Liver (tissue), 9 donors: Measurements from ENCODE around the gene XYLT1. TPM values are rescaled to one million over a fixed set of nuclear protein-coding genes. Genes with fewer than 3 reads are reported as not detected.

Source experiments
- DNase-seq: peaks from one replicate; pipeline ENCODE4 v3.0.0-alpha.2; 2017; ENCODE audit warnings: low spot score
- H3K27ac ChIP-seq, 2 donors: one replicate each; pipeline ENCODE4 v1.7.0; 2013; ENCODE audit warnings: inconsistent platforms in 2 of 2, low read length in 2 of 2, control low read depth in 1 of 2, low read depth in 1 of 2, mild to moderate bottlenecking in 1 of 2
- H3K27me3 ChIP-seq, 4 donors: one replicate each; pipeline versions ENCODE4 v1.6.1 to v1.7.0; 2013; ENCODE audit warnings: low read length in 3 of 4, inconsistent platforms in 1 of 4, mild to moderate bottlenecking in 1 of 4, moderate library complexity in 1 of 4; ENCODE audit not compliant: control insufficient read depth in 4 of 4, insufficient read depth in 4 of 4
- H3K36me3 ChIP-seq, 4 donors: one replicate each; pipeline versions ENCODE4 v1.6.1 to v1.7.0; 2013; ENCODE audit warnings: low read length in 3 of 4, mild to moderate bottlenecking in 3 of 4, low read depth in 1 of 4, moderate library complexity in 1 of 4; ENCODE audit not compliant: control insufficient read depth in 4 of 4, insufficient read depth in 3 of 4
- H3K4me1 ChIP-seq, 4 donors: one replicate each; pipeline versions ENCODE4 v1.6.1 to v1.7.0; 2013; ENCODE audit warnings: low read length in 3 of 4, mild to moderate bottlenecking in 3 of 4, moderate library complexity in 1 of 4; ENCODE audit not compliant: control insufficient read depth in 4 of 4, insufficient read depth in 4 of 4
- H3K4me3 ChIP-seq, 3 donors: one replicate each; pipeline versions ENCODE4 v1.6.1 to v1.7.0; 2013; ENCODE audit warnings: low read length in 3 of 3, control low read depth in 1 of 3, low read depth in 1 of 3, mild to moderate bottlenecking in 1 of 3
- H3K9ac ChIP-seq, 2 donors: one replicate each; pipeline ENCODE4 v1.7.0; 2013; ENCODE audit warnings: low read length in 2 of 2, mild to moderate bottlenecking in 2 of 2, moderate library complexity in 2 of 2, control low read depth in 1 of 2, low read depth in 1 of 2
- H3K9me3 ChIP-seq, 4 donors: one replicate each; pipeline versions ENCODE4 v1.6.1 to v1.7.0; 2013; ENCODE audit warnings: low read length in 3 of 4; ENCODE audit not compliant: control insufficient read depth in 4 of 4
- ATF3 ChIP-seq: IDR thresholded peaks from 2 replicates; pipeline ENCODE4 v1.6.1; 2016; ENCODE audit warnings: antibody characterized with exemption
- EGR1 ChIP-seq, 2 donors: IDR thresholded peaks; 2 replicates each; pipeline ENCODE4 v1.6.1; 2016 to 2018; ENCODE audit warnings: antibody characterized with exemption in 2 of 2, low read depth in 2 of 2
- FOXA1 ChIP-seq: IDR thresholded peaks from 2 replicates; pipeline ENCODE4 v1.6.1; 2016; ENCODE audit warnings: antibody characterized with exemption
- FOXA2 ChIP-seq: IDR thresholded peaks from 2 replicates; pipeline ENCODE4 v1.6.1; 2016; ENCODE audit warnings: antibody characterized with exemption
- GABPA ChIP-seq, 2 donors: IDR thresholded peaks in 1 of 2; conservative IDR thresholded peaks in 1 of 2; 2 replicates each; pipeline ENCODE4 v1.6.1; 2016; ENCODE audit warnings: antibody characterized with exemption in 2 of 2, mild to moderate bottlenecking in 1 of 2, moderate library complexity in 1 of 2
- HNF4A ChIP-seq, 2 donors: conservative IDR thresholded peaks; 2 replicates each; pipeline ENCODE4 v1.6.1; 2016; ENCODE audit warnings: antibody characterized with exemption in 2 of 2, mild to moderate bottlenecking in 2 of 2
- HNF4G ChIP-seq: IDR thresholded peaks from 2 replicates; pipeline ENCODE4 v1.6.1; 2016; ENCODE audit warnings: antibody characterized with exemption
- MAX ChIP-seq: IDR thresholded peaks from 2 replicates; pipeline ENCODE4 v1.6.1; 2016; ENCODE audit warnings: antibody characterized with exemption
- NR2F2 ChIP-seq: IDR thresholded peaks from 2 replicates; pipeline ENCODE4 v1.6.1; 2016; ENCODE audit warnings: antibody characterized with exemption
- RAD21 ChIP-seq, 2 donors: IDR thresholded peaks; 2 replicates each; pipeline ENCODE4 v1.6.1; 2016; ENCODE audit warnings: antibody characterized with exemption in 2 of 2, mild to moderate bottlenecking in 2 of 2
- REST ChIP-seq: IDR thresholded peaks from 2 replicates; pipeline ENCODE4 v1.6.1; 2016; ENCODE audit warnings: antibody characterized with exemption, mild to moderate bottlenecking
- RXRA ChIP-seq, 2 donors: IDR thresholded peaks; 2 replicates each; pipeline ENCODE4 v1.6.1; 2017 to 2018; ENCODE audit warnings: antibody characterized with exemption in 2 of 2, mild to moderate bottlenecking in 1 of 2
- SP1 ChIP-seq: IDR thresholded peaks from 2 replicates; pipeline ENCODE4 v1.6.1; 2018; ENCODE audit warnings: antibody characterized with exemption, mild to moderate bottlenecking
- TAF1 ChIP-seq: conservative IDR thresholded peaks from 2 replicates; pipeline ENCODE4 v1.6.1; 2016; ENCODE audit warnings: antibody characterized with exemption, mild to moderate bottlenecking
- YY1 ChIP-seq: IDR thresholded peaks from 2 replicates; pipeline ENCODE4 v1.6.1; 2016; ENCODE audit warnings: antibody characterized with exemption, mild to moderate bottlenecking
- ZBTB33 ChIP-seq: IDR thresholded peaks from 2 replicates; pipeline ENCODE4 v1.6.1; 2016; ENCODE audit warnings: antibody characterized with exemption
- WGBS: extraction: QIAGEN DNeasy Blood & Tissue Kit; methylation state at CpG from one replicate; pipeline ENCODE4 v1.1.7; 2013; 5-methylcytosine and 5-hydroxymethylcytosine counted together
- polyA plus RNA-seq, 2 donors: library from polyadenylated mRNA; stranded (reverse) in 1 of 2; unstranded in 1 of 2; fragments of 200-250 nt in 1 of 2; fragments of >200 nt in 1 of 2; fragmentation: Nextera tagmentation in 1 of 2; extraction: Ambion mirVana in 1 of 2; gene quantifications; one replicate each; pipeline versions ENCODE4 v1.2.1 to v1.2.3, GENCODE V29; 2013 to 2015
- total RNA-seq, 2 donors: library from RNA; depleted of rRNA; stranded (reverse); fragments of >200 nt; gene quantifications; one replicate each; pipeline ENCODE4 v1.2.3, GENCODE V29; 2014
- TF ChIP-seq, protein P1 (sequence below): fragments of 150-350 bp; IDR thresholded peaks from 2 replicates; pipeline ENCODE4 v1.5.1; 2017; ENCODE audit warnings: improper control_type of control experiment, low read depth, low read length; ENCODE audit not compliant: missing input control
- donor health status: healthy.
- donor health status: healthy.
- donor health status: healthy.
- donor health status: healthy.
- donor health status: healthy.

The XYLT1 gene
- total and polyA plus RNA-seq, 4 donors = 0.25 to 2.3 (median 0.53) TPM

- TF ChIP-seq REST (no peak), MAX (no peak), RAD21 (IDR thresholded peaks at IDR 0.05) (no peak), YY1 (no peak)
These were observed 309.8 kb downstream of the XYLT1 start (continued) for GRCh38 chr16:17160920-17161431.

DNA sequence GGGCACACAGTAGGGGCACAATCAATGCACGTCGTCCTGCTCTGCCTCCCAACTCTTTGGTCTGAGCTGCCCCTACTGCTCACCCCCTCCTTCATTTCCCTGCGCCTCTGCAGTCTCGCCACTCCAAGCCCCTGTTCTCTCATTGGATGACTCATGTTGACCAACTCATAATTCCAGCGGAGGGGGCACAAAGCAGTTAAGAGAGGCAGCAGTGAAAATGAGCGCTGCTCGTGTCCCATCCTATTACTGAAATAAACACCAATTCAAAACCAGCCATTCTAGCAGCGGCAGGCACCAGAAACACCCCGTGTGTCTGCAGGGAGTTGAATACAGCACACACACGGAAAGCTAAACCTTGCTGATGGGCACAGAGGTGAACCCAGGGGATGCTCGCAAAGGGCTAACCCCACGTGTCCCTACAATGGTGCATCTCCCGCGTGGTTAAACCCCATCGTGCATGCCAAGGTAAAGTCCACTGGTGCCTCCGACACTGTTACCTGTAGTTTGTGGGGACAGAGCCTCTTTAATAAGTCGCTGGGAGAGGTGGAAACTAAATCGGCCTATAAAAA is 310.4 kb downstream of the XYLT1 start:
- no peak overlapping the region for H3K4me3 ChIP-seq
- H3K9ac ChIP-seq = no peak overlapping the region
- TF ChIP-seq SP1 (no peak), ZBTB33 (no peak), FOXA2 (no peak), MAX (no peak), ATF3 (no peak), FOXA1 (no peak), NR2F2 (no peak), EGR1 (IDR thresholded peaks at IDR 0.05; ENCODE audit: low read depth in 2 of 2) (no peak), GABPA (IDR thresholded peaks at IDR 0.05 in 1 of 2, conservative IDR thresholded peaks at IDR 0.05 in 1 of 2) (no peak), TAF1 (no peak), REST (no peak), HNF4G (no peak), RXRA (IDR thresholded peaks at IDR 0.05) (no peak), HNF4A (conservative IDR thresholded peaks at IDR 0.05) (no peak)
- TF ChIP-seq, protein P1, sequence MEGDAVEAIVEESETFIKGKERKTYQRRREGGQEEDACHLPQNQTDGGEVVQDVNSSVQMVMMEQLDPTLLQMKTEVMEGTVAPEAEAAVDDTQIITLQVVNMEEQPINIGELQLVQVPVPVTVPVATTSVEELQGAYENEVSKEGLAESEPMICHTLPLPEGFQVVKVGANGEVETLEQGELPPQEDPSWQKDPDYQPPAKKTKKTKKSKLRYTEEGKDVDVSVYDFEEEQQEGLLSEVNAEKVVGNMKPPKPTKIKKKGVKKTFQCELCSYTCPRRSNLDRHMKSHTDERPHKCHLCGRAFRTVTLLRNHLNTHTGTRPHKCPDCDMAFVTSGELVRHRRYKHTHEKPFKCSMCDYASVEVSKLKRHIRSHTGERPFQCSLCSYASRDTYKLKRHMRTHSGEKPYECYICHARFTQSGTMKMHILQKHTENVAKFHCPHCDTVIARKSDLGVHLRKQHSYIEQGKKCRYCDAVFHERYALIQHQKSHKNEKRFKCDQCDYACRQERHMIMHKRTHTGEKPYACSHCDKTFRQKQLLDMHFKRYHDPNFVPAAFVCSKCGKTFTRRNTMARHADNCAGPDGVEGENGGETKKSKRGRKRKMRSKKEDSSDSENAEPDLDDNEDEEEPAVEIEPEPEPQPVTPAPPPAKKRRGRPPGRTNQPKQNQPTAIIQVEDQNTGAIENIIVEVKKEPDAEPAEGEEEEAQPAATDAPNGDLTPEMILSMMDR = no peak
- no peaks in the 10 kb centered on the region for H3K27me3 ChIP-seq
- no peaks in the 10 kb centered on the region for H3K9me3 ChIP-seq
- 58% methylated on average over 18 of the region's 18 CpGs for WGBS
- no peaks in the 10 kb centered on the region for H3K36me3 ChIP-seq
- no peak for DNase-seq
- peaks cover 0 to under 1% (median 0%) of the 10 kb centered on the region in 4 donors for H3K4me1 ChIP-seq
- H3K27ac ChIP-seq = no peak overlapping the region
